ENCODE data around the gene FAM240A.

FAM240A gene

DNA sequence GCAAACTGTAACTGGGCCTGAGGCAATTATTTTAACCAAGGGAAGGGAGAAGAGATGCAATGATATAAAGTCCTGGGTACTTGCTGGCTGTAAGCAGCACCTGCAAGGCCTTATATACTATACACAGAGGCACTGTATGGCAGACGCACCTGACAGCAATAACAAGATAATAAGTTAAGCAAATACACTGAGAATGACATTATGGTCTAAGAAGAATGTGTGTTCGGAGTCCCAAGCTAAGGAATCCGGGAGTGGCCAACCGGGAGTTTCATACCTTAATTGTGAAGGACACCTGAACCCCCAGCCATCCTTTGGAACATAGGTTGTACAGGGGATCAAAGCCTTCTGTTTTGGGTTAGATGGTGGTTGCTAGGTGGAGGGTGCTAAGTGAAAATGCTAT is 13.7 kb downstream of the FAM240A start:
- DNase-seq (ENCODE audit: low spot score), result no peak

DNA sequence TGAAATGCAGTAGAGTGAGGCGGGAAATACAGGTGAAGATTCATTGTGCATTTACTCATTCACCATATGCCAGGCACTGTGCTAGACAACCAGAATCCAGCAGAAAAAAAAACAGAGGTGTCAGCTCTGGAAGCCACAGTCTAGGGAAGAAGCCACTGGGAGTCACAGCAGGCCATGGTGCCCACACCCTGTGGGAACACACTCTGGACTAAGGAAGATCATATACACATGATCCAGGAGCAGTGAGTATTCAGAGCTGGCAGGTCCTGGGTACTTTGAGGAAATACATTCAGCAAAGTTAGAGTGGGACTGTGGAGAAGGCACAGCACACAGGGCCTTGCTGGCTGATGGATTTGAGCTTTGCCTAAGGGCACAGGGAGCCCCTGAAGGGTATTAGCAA is 14.8 kb downstream of the FAM240A start:
- DNase-seq (ENCODE audit: low spot score), result no peak

DNA sequence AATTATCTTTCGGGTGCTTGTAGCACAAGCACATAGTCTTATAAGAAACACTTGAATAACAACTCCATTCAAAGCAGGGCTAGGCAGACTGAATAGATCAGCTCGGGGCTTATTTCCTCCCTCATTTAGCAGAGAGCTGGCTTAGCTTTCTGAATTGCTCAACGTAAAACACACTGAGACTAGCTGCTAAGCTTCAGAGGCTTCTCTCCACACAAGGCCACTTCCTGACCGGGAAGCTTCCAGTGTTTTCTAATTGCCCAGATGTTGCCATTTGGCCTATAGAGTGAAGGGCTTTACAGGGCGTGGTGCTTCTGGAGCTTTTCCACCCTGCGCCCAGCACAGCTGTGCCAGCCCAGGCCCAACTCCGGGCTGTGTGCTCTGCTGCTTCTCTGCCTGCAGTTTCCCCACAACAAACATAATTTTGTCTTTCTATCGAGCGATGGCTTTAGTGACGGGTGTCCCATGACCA is 16.6 kb downstream of the FAM240A start:
- no peak for DNase-seq (ENCODE audit: low spot score)

DNA sequence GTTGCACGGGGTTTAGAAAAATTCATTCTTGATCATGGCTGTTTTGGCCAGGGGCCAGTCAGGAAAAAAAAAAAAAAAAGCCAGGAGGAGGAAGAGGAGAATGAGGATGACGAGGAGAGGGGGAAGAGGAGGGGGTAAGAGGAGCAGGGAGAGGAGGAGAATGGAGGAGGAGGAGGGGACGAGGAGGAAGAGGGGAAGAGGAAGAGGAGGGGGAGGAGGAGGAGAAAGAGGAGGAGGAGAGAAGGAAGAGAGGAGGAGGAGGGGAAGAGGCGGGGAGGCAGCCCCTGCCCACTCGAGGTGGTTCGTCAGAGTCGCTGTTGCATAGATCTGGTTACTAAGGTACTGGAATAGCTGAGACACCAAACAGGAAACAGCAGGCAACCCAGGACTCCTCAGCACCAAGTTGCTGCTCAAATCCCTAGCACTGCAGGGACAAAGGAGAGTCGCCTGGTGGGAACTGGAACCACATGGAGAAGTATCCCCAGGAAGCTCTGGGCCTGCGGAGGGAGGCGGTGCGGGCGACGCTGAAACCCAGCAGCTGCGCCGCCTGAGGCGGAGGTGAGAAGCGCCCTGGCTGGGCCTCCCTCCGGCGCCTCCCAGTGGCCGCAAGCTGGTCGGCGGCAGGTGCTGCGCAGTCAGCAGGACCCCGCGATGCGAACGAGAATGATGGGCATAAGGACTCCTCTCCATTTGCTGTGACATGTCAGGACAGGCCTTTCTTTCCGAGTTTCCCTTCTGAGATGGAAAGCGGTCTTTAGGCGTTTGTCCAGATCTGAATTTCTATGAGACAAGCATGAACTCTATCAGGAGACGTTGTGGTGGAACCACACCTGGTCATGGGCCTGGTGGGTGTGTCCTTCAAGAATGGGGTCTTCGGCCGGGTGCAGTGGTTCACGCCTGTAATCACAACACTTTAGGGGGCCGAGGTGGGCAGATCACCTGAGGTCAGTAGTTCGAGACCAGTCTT is 17.5 kb downstream of the FAM240A start:
- DNase-seq (ENCODE audit: low spot score), result peak; percentile 74

GRCh38 chr3:46632792-46633191 is 20.5 kb downstream of the FAM240A start:
- peak; percentile 4 for DNase-seq (ENCODE audit: low spot score)

DNA sequence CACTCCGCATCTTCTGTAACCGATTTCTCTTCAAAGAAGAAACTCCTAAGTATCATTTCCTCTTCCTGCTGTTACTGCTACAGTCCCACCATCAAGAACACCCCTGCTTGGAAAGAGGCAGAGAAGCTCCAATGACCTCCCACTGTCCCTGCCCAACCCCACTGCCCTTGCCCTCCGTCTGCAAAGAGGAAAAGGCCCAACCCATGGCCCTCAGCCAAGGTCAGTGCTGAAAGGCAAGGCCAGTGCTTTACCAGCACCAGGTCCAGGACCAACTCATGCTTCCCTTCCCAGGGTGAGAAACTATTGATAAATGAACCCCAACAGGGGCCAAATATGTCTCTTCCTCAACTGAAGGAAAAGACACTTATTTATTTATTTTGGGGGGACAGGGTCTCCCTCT is 22.5 kb downstream of the FAM240A start:
- no peak for DNase-seq (ENCODE audit: low spot score)

- no peak for DNase-seq (ENCODE audit: low spot score)
Measured at GRCh38 chr3:46639221-46639620, 26.9 kb downstream of the FAM240A start.

DNA sequence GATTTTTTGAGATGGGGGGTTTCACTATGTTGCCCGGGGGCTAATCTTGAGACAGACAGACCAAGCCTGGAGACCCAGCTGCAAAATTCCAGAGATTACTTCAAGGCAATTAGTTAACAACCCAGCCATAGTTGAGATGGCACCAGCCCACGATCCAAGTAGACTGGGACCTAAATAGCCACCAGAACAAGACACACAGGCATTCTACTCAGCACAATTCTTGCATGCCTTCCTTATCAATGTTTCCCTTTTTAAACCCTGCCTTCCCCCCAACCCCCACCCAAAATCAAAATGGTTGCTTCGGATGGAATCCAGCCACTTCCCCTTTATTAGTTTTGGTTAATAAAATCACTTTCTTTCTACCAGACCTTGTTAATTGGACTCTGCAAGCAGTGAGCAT is 28.6 kb downstream of the FAM240A start:
- no peak for DNase-seq (ENCODE audit: low spot score)

GRCh38 chr3:46642971-46643370 is 30.6 kb downstream of the FAM240A start:
- DNase-seq (ENCODE audit: low spot score), result no peak

DNA sequence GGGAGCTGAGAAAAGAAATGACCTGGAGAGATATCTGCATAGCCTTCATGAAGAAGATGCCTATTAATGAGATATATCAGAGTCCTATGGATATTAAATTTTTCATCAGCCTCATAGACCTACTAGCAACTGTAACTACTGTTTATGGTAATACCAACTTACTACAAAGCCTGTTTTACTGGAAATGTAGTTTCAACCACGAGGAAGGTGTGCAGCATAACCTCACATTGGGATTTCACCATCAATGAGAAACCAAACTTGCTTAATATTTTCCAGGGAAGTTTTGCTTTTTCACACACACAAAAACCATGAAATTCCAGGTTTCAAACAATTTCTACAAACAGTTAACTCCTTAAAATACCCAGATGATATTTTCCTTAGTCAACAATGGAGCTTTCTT is 31.4 kb downstream of the FAM240A start:
- DNase-seq (ENCODE audit: low spot score), result no peak

GRCh38 chr3:46646700-46647099 is 34.4 kb downstream of the FAM240A start:
- DNase-seq (ENCODE audit: low spot score), result peak; percentile 20

GRCh38 chr3:46648096-46648495 is 35.8 kb downstream of the FAM240A start:
- no peak for DNase-seq (ENCODE audit: low spot score)

GRCh38 chr3:46649436-46649835 is 37.1 kb downstream of the FAM240A start:
- DNase-seq (ENCODE audit: low spot score), result no peak

DNA sequence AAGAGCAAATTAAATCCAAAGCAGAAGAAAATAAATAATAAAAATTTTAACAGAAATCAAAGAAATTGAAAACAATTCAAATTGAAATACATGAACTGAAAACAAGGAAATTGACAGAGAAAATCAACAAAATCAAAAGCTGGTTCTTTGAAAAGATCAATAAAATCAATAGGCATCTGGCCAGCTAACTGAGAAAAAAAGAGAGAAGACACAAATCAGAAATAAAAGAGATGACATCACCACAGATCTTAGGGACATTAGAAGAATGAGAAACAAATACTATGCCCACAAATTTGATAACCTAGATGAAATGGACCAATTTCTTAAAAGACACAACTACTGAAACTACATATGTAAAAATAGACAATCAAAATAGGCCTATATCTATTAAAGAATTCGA is 38.8 kb downstream of the FAM240A start:
- no peak for DNase-seq (ENCODE audit: low spot score)

- peak; percentile 5 for DNase-seq (ENCODE audit: low spot score)
Measured at GRCh38 chr3:46655271-46655670, 42.9 kb downstream of the FAM240A start.

GRCh38 chr3:46656778-46657556 is 44.6 kb downstream of the FAM240A start:
- DNase-seq (ENCODE audit: low spot score), result no peak

DNA sequence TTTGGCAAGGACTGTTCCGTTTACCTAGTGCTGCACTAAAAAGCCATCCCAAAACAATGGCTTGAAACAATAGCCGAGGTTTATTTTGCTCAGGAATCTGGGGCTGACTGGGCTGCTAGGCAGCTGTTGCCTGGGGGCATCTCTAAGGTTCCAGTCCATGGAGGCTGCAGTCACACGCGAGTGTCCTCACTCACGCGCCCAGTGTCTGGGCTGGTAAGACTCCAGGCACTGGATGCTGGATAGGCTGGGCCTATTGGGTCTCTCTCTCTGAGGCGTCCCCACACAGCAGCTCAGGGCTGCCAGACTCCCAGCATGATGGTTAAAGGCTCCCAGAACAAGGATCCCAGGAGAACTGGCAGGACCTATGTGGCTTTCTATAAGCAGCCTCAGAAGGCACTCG is 47.0 kb downstream of the FAM240A start:
- DNase-seq (ENCODE audit: low spot score), result no peak

DNA sequence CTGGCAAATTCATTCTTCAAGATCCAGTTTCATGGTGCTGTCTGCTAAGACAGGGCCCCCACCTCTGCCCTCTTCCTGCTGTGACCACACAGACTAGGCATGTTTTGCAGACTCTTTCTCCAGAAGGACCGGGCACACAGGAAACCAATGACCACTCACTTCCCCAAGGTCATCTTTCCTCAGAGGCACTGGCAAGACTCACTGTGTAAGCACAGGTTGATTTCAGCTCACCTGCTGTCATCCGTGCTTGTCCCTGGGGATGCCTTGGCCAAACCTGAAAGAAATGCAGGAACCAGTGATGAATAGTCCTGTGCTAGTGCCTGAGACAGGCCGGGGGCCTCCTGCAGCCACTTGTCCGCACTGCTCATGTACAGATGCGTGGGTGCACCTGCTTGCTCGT is 47.7 kb downstream of the FAM240A start:
- peak; percentile 2 for DNase-seq (ENCODE audit: low spot score)

- DNase-seq (ENCODE audit: low spot score), result peak; percentile 12
Measured at GRCh38 chr3:46660543-46661523, 48.5 kb downstream of the FAM240A start.

DNA sequence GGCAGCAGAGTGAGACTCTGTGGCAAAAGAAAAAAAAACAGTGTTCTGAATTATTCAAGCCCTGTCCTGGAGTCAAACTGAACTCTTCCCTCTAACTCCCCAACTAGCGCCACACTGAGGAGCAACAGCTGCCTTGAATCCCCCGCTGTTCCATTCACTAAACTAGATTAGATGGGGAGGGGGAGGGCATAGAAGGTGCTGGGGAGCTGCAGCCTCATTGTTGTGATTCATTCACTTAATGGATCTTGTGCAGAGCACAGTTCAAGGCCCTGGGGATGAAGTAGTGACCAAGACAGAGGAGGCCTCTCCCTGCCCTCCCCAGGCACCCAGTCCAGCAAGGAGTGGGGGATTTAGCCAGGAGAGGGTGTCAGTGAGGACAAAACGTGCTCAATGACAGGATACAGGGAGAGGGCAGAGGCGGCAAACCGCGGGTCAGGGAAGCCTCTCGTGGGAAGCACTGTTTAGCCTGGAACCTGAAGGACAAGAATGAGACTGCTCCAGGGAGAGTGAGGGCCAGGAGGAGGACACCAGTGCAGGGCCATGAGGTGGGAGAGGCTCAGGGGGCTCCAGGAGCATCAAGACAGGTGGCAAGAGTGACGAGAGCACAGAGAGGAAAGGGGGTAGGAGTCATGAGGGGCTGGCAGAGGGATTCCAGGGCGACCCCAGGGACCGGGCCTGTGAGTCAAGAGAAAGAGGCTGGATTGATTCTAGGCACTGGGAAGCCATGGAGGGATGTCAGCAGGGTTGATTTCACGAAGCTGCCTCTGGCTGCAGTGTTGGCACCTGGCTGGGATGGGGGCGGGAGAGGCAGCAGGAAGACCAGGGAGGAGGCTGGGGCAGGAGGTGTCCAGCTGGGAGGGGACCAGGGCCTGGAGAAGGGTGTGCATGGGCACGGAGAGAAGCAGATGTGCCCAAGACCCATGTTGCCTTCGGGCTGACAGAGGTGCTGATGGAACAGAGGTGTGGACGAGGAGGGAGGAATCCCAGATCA is 49.7 kb downstream of the FAM240A start:
- DNase-seq (ENCODE audit: low spot score), result peak; percentile 2
